ENCODE data around the gene DYNLT2B.
"Not testable (repeated sequence)": the region's sequence is repeated elsewhere in the genome, so short reads cannot be mapped to it uniquely, and the experiment has no call there.

The DYNLT2B gene

GRCh38 chr3:196323691-196324090 lies 5.7 kb upstream of the DYNLT2B start:
- peak; percentile 79 for DNase-seq

GRCh38 chr3:196323016-196323415 lies 5.0 kb upstream of the DYNLT2B start:
- no peak for DNase-seq

- no peak for DNase-seq
These were observed 3.1 kb upstream of the DYNLT2B start for GRCh38 chr3:196321162-196321561.

- no peak for DNase-seq
These were observed 2.1 kb upstream of the DYNLT2B start for GRCh38 chr3:196320137-196320536.

DNA sequence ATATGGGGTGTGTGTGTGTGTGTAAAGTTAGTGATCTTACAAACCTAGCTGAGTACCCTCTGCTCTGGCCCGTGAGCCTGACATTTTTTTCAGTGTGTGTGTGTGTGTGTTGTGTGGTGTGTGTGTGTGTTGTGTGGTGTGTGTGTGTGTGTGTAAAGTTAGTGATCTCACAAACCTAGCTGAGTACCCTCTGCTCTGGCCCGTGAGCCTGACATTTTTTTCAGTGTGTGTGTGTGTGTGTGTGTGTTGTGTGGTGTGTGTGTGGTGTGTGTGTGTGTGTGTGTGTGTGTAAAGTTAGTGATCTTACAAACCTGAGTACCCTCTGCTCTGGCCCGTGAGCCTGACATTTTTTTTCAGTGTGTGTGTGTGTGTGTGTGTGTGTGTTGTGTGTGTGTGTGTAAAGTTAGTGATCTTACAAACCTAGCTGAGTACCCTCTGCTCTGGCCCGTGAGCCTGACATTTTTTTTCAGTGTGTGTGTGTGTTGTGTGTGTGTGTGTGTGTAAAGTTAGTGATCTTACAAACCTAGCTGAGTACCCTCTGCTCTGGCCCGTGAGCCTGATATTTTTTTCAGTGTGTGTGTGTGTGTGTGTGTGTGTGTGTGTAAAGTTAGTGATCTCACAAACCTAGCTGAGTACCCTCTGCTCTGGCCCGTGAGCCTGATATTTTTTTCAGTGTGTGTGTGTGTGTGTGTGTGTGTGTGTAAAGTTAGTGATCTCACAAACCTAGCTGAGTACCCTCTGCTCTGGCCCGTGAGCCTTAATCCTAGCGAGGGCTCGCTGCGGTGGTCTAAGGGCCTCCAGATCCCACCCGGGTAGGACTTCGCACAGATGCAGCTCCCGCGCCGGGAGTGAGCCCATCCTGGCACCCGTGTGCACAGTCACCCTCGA lies 997 bp downstream of the DYNLT2B start:
- peak; percentile 35 for DNase-seq

GRCh38 chr3:196315821-196316220 lies 2.2 kb downstream of the DYNLT2B start:
- DNase-seq = no peak

DNA sequence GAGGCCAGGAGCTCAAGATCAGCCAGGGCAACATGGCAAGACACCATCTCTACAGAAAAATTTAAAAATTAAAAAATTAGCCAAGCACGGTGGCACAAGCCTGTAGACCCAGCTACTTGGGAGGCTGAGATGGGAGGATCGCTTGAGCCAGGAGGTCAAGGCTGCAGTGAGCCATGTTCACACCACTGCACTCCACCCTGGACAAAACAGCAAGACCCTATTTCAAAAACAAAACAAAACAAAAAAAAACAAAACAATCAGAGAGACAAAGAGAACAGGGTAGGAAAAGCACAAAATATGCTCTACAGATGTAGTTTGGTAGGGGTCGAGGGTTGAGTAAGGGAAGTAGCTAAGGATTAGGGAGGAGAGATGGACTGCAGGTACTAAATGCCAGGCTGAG lies 3.4 kb downstream of the DYNLT2B start:
- no peak for DNase-seq

- not testable (repeated sequence) for DNase-seq
These were observed 4.0 kb downstream of the DYNLT2B start for GRCh38 chr3:196314086-196314485.

- not testable (repeated sequence) for DNase-seq
These were observed 15.1 kb downstream of the DYNLT2B start for GRCh38 chr3:196302960-196303359.

DNA sequence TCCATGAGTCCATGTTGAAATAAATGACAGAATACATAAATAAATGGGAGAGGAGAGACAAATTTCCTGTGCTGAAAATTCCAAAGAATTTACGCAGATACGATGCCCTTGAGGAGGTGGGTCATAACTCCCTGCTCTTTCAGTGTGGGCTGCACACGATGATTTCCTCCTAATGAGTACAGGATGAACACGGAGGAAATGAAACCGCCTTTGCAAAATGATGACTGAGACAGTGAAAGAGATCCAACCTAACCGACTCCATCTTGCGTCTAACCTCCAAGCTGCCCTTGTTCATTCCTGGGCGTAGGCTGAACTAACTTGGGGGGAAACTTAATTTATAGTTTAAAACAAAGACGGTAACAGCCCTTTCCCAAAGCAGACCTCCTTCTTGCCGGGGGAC lies 15.5 kb downstream of the DYNLT2B start:
- not testable (repeated sequence) for DNase-seq

DNA sequence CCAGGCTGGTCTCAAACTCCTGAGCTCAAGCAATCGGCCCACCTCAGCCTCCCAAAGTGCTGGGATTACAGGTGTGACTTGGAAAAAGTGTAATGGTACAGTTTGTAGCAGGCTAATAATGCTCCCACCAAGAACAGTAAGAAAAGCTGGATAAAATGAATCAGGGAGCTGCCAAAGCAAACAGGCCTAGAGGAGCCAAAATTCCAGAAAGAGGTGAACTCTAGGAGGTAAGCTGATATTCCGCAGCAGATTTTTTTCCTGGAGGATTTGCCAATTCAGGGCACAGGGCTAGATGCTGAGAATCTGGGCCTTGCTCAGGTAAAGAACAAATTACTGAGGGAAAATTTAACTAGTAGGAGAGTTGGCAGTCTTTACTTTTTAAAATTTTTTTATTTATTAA lies 19.5 kb downstream of the DYNLT2B start:
- no peak for DNase-seq

DNA sequence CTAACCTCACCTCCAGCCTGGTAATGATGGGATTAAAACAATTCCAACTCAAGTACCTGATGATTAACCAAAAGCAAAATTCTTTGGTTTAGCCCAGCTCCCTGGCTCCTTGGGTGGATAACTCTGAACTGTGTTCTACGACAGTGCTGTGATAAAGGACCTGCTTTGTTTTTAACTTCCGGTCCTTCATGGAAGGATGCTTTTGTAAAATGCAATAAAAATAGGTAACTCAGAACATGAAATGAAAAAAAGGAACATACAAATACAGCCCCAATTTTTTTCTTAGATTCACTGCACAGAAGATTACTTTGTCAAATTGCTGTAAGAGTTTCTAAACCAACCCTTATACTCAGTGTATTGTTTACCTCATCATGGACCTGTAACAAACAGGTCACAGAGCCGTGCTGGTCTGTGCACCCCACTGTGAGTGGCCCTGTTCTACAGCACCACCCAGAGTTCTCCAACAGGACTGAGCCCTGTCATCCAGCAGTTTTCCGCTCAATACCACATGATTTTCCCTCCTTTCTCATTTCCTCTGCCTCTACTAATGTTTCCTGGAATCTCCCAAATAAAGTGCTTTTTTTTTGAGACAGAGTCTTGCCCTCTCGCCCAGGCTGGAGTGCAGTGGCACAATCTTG lies 25.6 kb downstream of the DYNLT2B start:
- no peak for DNase-seq

- peak; percentile 79 for DNase-seq
These were observed 29.9 kb downstream of the DYNLT2B start for GRCh38 chr3:196288141-196288460.

- peak; percentile 97 for DNase-seq
These were observed 30.4 kb downstream of the DYNLT2B start, which contains the start of gene PCYT1A for GRCh38 chr3:196287440-196288140. Gene PCYT1A, minus strand, starts transcription at chr3:196287726. Its CDS starts 17,195 bp downstream, at chr3:196270531.

DNA sequence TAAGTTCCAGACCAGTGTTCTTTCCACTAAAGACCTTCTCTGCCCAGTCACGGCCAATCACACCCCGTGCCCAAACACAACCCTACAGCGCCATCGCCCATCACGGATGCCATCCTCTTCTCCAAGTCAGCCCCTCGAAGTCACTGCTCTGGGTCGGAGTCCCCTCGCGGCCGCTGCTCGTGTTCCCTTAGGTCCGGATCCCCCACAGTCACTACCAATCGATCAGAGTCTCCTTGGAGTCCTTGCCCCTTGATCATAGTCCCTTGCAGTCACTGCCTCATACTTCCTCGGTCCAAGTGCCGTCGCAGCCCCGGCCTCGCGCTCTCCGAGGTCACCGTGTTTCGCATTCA lies 31.0 kb downstream of the DYNLT2B start:
- DNase-seq = no peak

- peak; percentile 21 for DNase-seq
These were observed 33.6 kb downstream of the DYNLT2B start for GRCh38 chr3:196284396-196284795.

- DNase-seq = no peak
These were observed 36.1 kb downstream of the DYNLT2B start for GRCh38 chr3:196281962-196282361.

- no peak for DNase-seq
These were observed 37.2 kb downstream of the DYNLT2B start for GRCh38 chr3:196280689-196281440.

DNA sequence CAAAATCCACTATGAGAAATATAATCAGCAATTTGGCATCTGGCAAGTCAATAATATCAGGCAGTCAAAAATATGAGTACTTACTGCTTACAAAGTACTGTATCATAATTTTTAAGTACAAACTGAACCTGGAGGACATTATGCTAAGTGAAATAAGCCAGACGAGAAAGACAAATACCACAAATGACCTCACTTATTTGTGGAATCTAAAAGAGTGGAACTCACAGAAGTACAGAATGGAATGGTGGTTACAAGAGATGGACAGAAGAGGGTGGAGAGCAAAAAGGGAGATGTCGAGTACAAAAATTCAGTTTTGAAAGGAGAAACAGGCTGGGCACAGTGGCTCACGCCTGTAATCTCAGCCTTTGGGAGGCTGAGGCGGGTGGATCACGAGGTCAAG lies 42.9 kb downstream of the DYNLT2B start:
- DNase-seq = no peak

- DNase-seq = no peak
These were observed 43.5 kb downstream of the DYNLT2B start for GRCh38 chr3:196274585-196274984.

DNA sequence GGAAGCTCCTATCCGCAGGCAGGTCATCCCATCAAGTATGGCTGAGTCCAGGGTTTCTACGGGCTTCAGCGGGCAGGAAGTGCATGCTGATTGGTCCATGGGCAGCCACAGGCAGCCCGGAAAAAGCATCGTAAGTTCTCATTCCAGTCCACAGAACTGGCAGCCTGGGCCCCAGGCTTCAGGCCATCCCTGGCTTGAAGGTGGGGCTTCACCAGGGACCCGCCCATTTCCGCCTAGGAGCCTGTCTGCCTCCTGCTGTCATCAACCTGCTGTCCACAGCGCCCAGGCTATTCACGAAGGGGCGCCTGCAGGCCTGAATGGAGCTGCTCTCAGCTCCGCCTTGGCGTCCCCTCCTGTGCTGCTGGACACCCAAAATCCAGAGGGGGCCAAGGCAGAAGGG lies 44.4 kb downstream of the DYNLT2B start:
- DNase-seq = no peak

GRCh38 chr3:196272826-196273225 lies 45.2 kb downstream of the DYNLT2B start:
- DNase-seq = no peak

DNA sequence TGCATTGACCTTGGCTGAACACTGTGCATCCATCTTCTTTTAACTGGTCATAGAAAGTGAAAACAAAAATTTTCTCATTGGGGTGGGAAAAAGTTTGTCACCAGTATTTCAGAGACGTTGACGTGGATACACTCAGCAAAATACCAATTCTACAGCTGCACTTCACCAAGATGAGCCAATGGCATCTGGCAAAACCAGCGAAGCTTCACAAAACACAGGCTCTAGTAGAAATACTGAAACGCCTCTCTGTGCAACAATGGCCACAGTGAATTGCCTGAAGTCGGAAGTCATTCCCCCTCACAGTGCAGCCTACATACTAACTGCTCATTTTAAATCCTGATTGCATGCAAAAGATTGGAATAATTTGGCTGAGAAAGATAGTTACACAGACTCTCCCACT lies 47.5 kb downstream of the DYNLT2B start:
- DNase-seq = no peak
